ENCODE data around the gene CNOT6L.

DNA sequence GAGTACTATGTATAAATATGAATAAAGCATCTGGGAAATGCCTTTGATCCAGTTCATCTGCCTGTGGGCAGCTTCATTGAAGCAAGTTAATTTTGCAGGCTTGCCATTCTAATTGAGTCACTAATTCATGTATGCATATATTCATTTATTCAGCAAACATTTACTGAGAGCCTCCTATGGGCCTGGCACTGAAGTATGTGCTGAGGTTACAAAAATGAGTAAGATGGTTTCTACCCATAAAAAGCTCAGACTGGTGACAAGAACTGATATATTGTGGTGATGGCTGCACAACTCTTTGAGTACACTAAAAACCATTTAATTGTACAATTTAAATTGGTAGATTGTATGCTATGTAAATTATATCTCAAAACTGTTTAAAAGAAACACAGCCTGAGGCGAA is 42.3 kb upstream of the CNOT6L start:
- TF ChIP-seq, protein P1, sequence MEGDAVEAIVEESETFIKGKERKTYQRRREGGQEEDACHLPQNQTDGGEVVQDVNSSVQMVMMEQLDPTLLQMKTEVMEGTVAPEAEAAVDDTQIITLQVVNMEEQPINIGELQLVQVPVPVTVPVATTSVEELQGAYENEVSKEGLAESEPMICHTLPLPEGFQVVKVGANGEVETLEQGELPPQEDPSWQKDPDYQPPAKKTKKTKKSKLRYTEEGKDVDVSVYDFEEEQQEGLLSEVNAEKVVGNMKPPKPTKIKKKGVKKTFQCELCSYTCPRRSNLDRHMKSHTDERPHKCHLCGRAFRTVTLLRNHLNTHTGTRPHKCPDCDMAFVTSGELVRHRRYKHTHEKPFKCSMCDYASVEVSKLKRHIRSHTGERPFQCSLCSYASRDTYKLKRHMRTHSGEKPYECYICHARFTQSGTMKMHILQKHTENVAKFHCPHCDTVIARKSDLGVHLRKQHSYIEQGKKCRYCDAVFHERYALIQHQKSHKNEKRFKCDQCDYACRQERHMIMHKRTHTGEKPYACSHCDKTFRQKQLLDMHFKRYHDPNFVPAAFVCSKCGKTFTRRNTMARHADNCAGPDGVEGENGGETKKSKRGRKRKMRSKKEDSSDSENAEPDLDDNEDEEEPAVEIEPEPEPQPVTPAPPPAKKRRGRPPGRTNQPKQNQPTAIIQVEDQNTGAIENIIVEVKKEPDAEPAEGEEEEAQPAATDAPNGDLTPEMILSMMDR (IDR thresholded peaks at IDR 0.05), result no peak
- no peak for TF ChIP-seq ZFX (IDR thresholded peaks at IDR 0.05; ENCODE audit: borderline replicate concordance)
